GM19240 (cell line): Measurements from ENCODE around the gene DGLUCY.
"Not testable (repeated sequence)": the region's sequence is repeated elsewhere in the genome, so short reads cannot be mapped to it uniquely, and the experiment has no call there.

Experiments used
- DNase-seq: peaks from one replicate; pipeline ENCODE4 v3.0.0; 2011; ENCODE audit warnings: low spot score; ENCODE audit not compliant: insufficient read length

The DGLUCY gene

GRCh38 chr14:91205459-91205858, 91.6 kb downstream of the DGLUCY start:
- DNase-seq, result no peak

- no peak for DNase-seq
These were observed 93.1 kb downstream of the DGLUCY start for GRCh38 chr14:91207008-91207407.

- DNase-seq, result no peak
These were observed 97.1 kb downstream of the DGLUCY start for GRCh38 chr14:91211017-91211416.

- DNase-seq, result no peak
These were observed 100.4 kb downstream of the DGLUCY start for GRCh38 chr14:91214306-91214705.

GRCh38 chr14:91215381-91215780, 101.5 kb downstream of the DGLUCY start:
- DNase-seq, result no peak

GRCh38 chr14:91216731-91217226, 102.9 kb downstream of the DGLUCY start:
- no peak for DNase-seq

GRCh38 chr14:91218014-91218413, 104.1 kb downstream of the DGLUCY start:
- DNase-seq, result no peak

- no peak for DNase-seq
These were observed 105.9 kb downstream of the DGLUCY start for GRCh38 chr14:91219517-91220389.

- DNase-seq, result no peak
These were observed 106.7 kb downstream of the DGLUCY start for GRCh38 chr14:91220581-91221000.

- DNase-seq, result no peak
These were observed 107.4 kb downstream of the DGLUCY start for GRCh38 chr14:91221270-91221669.

GRCh38 chr14:91223028-91223783, 109.3 kb downstream of the DGLUCY start:
- no peak for DNase-seq

GRCh38 chr14:91225025-91225424, 111.2 kb downstream of the DGLUCY start:
- no peak for DNase-seq

GRCh38 chr14:91226360-91226759, 112.5 kb downstream of the DGLUCY start:
- DNase-seq, result not testable (repeated sequence)

- DNase-seq, result no peak
These were observed 113.3 kb downstream of the DGLUCY start for GRCh38 chr14:91227183-91227628.

GRCh38 chr14:91228112-91229004, 114.5 kb downstream of the DGLUCY start:
- DNase-seq, result peak; percentile 88

GRCh38 chr14:91229005-91229382, 115.1 kb downstream of the DGLUCY start:
- no peak for DNase-seq

- peak; percentile 87 for DNase-seq
These were observed 115.9 kb downstream of the DGLUCY start for GRCh38 chr14:91229743-91230200.

- no peak for DNase-seq
These were observed 116.6 kb downstream of the DGLUCY start for GRCh38 chr14:91230397-91231035.

GRCh38 chr14:91231446-91231845, 117.6 kb downstream of the DGLUCY start:
- no peak for DNase-seq

- DNase-seq, result no peak
These were observed 118.2 kb downstream of the DGLUCY start for GRCh38 chr14:91232052-91232451.

GRCh38 chr14:91232603-91233002, 118.7 kb downstream of the DGLUCY start:
- DNase-seq, result no peak
